ENCODE data around the gene ELN.
"Not testable (repeated sequence)": the region's sequence is repeated elsewhere in the genome, so short reads cannot be mapped to it uniquely, and the experiment has no call there.

The ELN gene

GRCh38 chr7:74027683-74028320 is at the start of gene ELN:
Gene ELN (plus strand): TSS chr7:74028173. CDS start chr7:74028188, 15 bp downstream.
- DNase-seq, result no peak

DNA sequence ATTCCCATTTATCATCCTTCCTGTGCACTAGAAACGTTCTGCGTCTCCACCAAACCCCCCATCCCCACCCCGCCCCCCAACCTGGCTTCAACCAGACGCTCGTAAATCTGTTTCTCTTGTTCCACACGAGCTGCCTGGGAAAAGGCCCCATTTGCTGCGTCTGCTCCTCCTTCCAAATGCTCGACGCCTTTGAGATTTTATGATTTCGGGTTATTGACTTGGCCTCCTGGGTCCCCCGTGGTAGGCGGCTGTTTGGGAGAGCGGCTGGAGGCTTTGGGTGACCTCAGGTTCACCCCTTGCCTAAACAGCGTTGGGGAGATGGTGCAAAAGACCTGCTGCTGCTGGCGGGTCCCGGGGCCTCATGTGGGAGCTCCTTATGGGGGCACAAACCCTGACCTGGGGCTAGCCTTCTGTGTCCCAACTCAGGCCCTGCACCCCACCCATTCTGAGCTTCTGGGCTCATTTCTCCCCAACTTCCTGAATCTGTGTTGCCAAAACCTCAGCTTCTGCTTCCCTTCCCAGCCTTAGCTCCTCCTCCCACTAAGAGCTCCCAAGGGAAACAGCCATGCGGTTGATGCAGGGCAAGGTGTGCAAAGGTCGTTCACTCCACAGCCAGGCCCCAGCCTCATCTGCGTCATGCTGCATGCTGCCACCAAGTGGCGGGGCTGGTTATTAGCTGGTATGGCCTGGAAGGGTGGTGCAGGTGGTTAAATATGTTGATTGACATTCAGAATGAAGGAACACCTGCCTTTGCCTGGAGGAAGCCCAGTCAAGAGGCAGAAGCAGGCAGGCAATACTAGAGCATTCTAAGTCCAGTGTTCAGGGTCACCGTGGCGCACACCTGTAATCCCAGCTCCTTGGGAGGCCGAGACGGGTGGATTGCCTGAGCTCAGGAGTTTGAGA is 49.1 kb upstream of the ELN start:
- DNase-seq, result peak; percentile 81

DNA sequence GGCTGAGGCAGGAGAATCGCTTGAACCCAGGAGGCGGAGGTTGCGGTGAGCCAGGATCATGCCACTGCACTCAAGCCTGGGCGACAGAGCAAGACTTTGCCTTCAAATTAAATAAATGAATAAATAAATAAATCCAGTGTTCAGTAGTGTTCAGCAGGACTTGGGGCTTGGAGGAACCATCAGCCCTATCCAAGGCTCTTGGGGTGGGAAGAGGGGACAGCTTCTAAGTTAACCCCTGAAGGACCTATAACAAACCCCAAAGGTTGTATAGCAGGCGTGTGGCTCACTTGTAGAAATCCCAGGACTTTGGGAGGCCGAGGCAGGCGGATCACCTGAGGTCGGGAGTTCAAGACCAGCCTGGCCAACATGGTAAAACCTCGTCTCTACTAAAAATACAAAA is 48.3 kb upstream of the ELN start:
- DNase-seq, result not testable (repeated sequence)

DNA sequence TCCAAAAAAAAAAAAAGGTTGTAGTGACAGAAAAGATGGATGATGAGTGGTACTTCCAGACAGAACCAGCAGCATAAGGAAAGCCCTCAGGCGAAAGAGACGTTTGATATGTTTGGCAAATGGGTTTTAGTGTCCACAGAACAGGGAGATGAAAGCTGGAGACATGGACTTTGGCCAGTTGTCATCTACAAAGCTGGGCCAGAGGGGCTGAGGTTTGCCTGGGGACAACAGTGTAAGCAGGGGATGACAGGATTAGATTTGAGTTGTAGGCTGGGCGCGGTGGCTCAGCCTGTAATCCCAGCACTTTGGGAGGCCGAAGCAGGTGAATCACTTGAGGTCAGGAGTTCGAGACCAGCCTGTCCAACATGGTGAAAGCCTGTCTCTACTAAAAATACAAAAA is 47.8 kb upstream of the ELN start:
- no peak for DNase-seq

DNA sequence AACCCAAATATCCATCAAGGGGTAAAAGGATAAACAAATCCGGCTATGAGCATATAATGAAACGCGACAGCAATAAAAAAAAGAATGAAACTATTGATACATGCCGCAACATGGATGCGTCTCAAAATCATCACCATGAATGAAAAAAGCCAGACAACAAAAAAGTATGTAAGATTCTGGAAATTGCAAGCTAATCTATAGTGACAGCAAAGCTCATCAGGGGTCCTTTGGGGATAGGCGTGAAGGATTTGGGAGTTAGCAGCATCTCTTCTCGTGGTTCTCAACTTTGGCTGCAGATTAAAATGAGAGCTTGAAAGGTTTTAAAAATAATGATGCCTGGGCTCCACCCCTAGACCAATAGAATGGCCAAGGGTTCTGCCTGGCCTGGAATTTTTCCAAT is 46.0 kb upstream of the ELN start:
- peak; percentile 28 for DNase-seq

- no peak for DNase-seq
These were observed 44.4 kb upstream of the ELN start for GRCh38 chr7:73983437-73984164.

DNA sequence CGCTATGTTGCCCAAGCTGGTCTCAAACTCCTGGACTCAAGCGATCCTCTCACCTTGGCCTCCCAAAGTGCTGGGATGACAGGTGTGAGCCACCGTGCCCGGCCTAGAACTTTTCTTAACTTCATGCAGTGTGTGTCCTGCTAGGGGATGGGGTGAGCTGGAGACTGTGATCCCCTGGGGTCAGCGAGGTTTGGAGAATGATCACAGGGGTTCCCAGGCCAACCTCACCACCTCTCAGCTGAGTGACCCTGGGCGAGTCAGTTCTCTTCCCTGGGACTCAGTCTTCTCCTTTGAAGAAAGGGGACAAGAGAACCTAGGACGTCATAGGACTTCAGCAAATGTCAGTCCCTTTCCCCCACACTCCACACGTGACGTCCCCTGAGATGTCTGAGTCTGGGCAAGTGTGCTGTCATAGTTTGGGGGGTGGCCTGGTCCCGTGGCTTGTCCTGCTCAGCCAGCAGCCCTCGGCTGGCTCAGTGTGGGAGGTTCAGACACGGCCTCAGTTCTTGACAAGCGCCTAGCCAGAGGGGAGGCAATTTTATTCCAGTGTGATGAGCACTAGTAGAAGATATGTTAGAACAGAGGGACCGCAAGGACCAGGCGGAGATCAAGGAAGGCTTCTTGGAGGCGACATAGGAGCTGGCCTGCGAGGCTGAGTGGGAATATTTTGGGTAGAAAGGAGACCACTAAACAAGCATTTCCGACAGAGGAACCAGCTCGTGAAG is 43.3 kb upstream of the ELN start:
- DNase-seq, result no peak

- peak; percentile 50 for DNase-seq
These were observed 42.2 kb upstream of the ELN start for GRCh38 chr7:73985737-73986141.

- peak; percentile 91 for DNase-seq
These were observed 41.8 kb upstream of the ELN start for GRCh38 chr7:73986158-73986631.

GRCh38 chr7:73987298-73987697 is 40.7 kb upstream of the ELN start:
- DNase-seq, result no peak

- no peak for DNase-seq
These were observed 39.8 kb upstream of the ELN start for GRCh38 chr7:73988197-73988596.

- no peak for DNase-seq
These were observed 36.4 kb upstream of the ELN start for GRCh38 chr7:73991522-73992100.

DNA sequence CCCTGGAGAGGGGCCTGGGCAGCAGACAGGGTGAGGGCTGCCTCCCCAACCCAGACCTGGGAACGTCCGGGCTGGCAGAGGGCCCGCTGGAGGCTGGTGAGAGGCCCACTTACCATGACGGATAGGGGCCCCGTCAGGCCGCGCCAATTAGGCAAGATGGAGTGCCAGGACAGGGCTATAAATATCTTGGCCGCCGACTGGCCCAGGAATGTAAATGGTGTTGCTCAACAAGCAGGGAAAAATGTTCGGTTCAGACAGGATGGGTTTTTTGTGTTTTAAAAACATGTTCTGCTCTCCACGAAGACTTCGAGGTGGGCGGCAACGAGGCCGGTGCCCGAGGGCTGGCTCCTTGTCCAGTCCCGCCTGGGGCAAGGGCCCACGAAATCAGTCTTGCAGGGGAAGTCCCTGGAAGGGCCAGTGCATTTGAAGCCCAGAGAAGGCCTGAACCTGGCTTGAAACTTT is 35.8 kb upstream of the ELN start:
- DNase-seq, result no peak

DNA sequence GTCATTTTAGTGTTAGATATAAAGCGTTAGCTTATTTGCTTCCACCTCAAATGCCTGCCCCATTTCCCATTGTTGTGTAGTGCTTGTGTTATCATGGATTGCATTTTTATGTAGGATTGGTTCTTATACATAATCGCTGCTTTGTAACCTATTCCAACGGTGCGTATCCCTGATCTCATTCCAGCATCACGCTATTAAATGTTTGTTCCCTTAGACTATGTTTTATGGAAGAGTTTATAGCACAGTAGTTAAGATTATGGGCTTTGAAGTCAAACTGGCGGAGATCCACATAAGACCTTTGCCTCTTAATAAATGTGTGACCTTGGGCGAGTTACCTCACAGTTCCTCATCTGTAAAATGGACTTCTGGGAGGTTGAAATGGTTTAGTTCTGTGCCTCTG is 34.0 kb upstream of the ELN start:
- DNase-seq, result no peak

GRCh38 chr7:73994761-73995160 is 33.2 kb upstream of the ELN start:
- DNase-seq, result no peak

- no peak for DNase-seq
These were observed 32.6 kb upstream of the ELN start for GRCh38 chr7:73995330-73995729.

GRCh38 chr7:73995821-73996511 is 32.0 kb upstream of the ELN start:
- DNase-seq, result no peak

- no peak for DNase-seq
These were observed 30.9 kb upstream of the ELN start for GRCh38 chr7:73997056-73997455.

DNA sequence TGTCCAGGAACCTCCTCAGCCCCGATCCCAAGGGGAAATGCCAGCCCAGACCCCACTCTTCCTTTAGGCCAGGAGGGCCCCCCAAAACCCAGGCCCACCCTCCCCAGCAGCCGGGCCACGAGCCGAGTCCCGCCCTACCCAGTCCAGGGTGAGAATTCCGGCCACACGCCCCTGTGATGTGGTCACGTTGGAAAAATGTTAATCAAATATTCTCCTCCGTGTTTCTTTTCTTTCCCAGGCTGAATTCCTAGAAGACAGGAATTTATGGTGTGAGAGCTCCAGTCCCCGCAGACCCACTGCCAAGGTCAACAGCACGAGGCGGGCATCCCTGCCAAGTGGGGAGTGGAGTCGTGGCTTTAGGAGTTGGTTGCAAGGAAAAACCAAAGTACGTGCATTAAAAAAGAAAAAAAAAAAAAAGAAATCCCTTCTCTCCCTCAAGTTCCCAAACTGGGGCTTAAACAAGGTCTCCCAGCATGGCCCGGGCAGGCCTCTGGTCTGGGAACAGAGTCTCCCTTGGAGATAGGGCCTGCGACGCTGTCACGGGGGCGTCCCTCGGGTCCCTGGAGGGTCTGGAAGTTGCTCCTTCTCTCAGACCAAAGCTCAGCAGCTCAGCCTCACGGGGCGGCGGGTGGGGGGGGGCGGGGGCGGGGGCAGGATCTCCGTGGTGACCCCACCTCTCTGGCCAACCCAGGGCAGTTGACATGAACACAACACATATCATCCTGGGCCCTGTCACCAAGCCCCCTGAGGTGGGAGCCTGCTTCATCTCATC is 28.1 kb upstream of the ELN start:
- DNase-seq, result no peak

GRCh38 chr7:74000489-74001149 is 27.4 kb upstream of the ELN start:
- DNase-seq, result no peak
